NCI-H146 treated with DMSO at 0.1 percent for 48 hours (cell line): ENCODE data around the gene WDR49.
"Not testable (repeated sequence)": the region's sequence is repeated elsewhere in the genome, so short reads cannot be mapped to it uniquely, and the experiment has no call there.

Source experiments
- DNase-seq: peaks from one replicate; lab custom pipeline; 2025; ENCODE audit not compliant: unreplicated experiment; lab: John Stamatoyannopoulos, UW

Gene WDR49

DNA sequence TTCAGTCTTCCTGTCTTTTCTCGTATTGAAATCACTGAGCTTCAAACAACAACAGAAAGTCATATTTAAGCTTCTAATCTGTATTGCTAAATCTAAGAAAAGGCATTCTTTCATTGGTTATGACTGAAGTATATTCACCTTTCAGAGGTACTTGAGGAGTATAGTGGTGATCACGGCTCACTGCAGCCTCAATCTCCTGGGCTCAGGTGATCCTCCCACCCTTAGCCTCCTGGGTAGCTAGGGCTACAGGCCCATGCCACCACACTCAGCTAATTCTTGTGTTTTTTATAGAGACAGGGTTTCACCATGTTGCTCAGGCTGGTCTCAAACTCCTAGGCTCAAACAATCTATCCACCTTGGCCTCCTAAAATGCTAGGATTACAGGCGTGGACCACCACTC lies 38.7 kb downstream of the WDR49 start:
- DNase-seq = no peak

DNA sequence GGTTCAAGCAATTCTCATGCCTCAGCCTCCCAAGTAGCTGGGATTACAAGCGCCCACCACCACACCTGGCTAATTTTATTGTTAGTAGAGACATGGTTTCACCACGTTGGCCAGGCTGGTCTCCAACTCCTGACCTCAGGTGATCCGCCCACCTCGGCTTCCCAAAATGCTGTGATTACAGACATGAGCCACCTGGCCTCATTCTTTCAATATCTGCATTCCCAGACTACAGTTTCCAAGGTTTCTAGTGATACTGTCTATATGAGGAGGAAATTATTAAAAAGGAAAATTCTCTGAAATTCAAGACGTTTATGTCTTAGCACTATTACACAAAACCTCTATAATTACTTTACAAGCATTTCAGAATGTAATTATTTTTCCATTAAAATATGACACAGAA lies 39.5 kb downstream of the WDR49 start:
- DNase-seq = not testable (repeated sequence)

DNA sequence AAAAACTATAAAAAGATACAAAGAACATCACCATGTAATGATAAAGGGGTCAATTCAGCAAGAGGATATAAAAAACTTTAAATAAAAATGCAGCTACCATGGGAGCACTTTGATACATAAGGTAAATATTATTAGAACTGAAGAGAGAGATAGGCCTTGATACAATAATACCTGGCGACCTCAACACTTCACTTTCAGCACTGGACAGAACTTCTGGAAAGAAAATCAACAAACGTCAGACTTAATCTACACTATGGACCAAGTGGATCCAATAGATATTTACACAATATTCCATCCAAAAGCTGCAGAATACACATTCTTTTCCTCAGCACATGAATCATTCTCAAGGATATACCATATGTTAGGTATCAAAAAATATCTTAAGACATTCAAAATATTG lies 42.0 kb downstream of the WDR49 start:
- DNase-seq = no peak

DNA sequence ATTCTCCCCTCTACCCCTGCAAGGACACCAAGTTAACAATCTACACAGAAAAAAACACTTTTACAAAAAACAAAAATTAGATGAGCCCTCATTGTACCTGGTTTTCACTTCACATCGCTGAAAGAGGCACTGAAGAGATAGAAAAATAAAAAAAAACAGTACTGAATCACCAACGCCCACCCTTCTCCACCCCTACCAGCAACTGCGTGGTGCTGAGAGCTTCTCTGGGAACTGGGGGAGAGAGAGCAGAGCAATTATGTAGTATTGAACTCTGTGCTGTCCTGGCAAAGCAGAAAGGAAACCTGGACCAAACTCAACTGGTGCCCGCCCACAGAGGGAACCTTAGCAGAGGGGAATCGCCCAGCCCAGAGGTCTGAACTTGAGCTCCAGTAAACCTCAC lies 44.6 kb downstream of the WDR49 start:
- DNase-seq = no peak

DNA sequence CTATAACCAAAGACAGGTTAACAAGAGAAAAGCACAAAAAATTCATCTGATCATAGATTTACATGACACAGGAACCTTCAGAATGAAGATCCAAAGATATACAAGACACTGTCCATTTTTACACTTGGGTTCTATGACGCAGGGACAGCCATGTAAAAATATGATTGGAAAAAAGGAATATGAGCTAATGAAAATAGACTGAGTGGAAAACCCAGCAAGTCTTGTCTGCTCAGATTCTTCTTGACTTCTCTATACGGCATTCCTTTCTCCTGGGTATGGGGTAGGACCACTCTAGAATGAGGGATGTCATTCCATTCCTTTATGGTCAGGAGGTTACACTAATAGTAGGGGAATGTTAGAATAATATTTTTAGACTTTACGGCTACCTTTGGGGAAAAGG lies 46.9 kb downstream of the WDR49 start:
- no peak for DNase-seq

DNA sequence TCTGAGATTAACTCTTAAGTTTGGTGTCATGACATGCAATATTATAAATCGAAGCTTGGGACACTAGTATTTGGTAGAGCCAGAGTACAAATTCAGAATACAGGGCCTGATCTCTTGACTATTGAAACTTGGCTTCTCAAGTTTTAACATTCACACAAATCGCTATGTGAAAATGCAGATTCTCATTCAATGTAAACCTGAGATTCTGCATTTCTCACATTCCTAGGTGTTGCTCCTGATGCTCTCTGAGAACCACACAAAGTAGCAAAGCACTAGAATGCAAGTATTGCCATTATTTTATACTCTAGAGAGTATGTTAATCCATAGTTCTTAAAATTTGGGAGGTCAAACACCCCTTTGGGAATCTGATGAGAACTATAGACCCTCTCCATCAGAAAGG lies 47.9 kb downstream of the WDR49 start:
- DNase-seq = no peak

DNA sequence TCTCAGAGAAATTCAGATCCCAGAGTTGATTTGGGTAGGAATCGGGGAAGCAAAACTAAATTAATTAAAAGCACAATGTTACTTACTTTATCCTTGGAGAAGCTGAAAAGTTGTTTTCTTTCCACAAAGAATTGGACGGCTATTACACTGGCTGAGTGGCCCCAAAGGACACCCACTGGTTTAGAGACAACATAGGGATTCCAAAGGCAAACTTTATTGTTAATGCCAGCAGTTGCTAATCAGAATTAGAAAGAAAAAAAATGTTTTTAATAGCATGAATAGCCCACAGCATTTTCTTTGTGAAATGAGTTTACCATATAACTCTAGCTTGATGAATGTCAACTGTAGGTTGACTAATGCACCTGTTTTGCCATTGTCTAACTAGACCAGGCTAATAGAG lies 51.7 kb downstream of the WDR49 start:
- DNase-seq = no peak

DNA sequence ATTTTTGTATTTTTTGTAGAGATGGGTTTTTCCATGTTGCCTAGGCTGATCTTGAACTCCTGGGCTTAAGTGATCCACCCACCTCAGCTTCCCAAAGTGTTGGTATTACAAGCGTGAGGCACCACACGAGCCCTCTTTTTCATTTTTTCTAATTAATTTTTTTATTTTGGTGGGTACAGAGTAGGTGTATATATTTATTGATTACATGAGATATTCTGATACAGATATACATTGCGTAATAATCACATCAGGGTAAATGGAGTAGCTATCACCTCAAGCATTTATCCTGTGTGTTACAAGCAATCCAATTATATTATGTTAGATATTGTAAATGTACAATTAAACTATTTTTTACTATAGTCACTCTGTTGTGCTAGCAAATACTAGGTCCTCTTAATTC lies 66.1 kb downstream of the WDR49 start:
- DNase-seq = no peak

DNA sequence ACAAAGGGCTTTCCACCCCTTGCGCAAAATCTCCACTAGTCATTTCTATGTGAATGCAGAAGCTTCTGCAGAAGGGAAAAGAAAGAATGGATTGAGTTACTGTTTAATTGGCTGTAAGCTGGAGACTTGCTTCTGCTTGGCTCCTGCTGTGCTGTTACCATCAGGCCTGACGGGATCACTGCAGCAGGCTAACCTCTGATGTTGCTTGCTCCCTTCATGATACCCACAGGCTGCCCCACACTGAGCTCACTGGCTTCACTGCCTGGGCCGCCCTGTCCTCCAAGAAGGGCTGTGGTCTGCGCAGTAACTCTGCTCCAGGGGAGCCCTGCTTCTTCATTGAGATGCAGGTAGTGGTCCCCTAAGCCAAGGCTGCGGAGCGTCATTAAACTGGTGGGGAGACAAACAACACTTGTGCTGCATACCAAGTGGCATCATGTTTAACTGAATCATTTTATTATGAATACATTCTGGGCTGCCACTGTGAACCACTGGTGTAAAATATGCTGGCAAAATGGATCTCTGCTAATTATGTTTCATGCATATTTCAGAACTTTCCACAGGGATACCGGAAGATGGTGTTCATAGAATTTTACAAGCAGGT lies 78.6 kb downstream of the WDR49 start:
- DNase-seq = no peak

DNA sequence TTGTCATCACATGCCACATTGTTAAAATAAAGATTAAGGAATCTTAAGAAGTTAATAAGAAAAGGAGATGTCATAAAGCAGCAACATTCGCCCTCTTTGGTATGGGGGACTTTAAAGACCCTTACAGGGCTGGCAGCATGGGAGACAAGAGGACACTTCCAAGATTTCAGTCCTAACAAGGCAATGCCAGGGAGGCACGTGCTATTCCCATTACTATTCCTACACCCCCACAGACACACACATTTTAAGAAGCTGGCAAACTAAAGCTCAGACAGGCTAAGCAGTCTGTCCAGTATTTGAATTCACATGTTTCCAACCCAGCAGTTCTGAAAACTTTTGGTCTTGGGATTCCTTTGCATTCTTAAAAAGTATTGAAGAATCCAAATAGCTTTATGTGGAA lies 80.8 kb downstream of the WDR49 start:
- DNase-seq = no peak

DNA sequence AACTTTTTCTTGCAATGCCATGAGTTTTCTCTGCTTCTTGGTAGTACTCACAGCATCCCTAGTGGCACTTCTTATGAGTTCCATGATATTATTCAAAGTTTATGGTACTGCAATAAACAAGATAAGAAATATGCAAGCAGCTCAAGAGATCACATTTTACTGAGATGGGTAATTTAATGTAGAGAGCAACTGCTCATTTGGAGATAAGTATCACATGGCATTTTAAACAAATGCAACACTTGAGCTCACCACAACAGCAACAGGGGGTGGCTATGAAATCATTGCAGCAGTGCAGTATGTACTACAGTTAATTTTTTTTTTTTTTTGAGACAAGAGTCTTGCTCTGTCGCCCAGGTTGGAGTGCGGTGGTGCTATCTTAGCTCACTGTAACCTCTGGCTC lies 85.1 kb downstream of the WDR49 start:
- DNase-seq = no peak

DNA sequence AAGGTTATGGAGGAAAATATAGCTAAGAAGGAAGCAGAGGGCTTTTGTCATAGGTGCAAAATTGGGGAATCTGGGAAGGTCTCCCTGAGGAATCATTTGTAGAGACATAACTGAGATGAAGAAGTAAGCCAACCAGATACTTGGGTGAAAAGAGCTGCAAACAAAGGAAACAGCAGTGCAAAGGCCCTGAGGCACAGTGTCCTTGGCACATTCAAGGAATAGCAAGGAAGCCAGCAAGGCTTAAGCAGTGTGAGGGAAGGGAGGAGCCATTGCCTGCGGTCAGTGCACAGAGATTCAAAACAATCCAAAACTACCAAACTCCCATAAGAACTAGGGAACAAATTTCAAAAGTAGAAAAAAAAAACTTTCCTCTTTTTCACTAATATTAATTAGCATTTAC lies 88.3 kb downstream of the WDR49 start:
- DNase-seq = no peak

DNA sequence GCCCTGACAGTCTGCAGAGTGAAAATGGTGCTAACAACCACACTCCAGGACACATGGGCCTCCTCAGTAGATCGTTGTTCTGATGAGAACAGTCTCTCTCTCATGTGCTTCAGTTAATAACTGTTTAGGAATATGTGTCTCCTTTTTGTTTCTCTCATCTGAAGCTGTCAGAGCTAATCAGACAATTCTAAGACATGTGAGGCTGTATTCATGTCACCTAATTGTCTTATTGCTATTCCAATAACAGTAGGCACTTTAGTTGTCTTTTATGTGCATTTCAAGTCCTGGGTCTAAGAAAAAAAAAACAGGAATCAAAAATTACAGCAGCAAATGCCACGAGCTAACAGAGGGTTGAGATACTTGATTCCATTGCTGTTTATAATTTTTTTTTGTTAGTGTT lies 89.1 kb downstream of the WDR49 start:
- no peak for DNase-seq

DNA sequence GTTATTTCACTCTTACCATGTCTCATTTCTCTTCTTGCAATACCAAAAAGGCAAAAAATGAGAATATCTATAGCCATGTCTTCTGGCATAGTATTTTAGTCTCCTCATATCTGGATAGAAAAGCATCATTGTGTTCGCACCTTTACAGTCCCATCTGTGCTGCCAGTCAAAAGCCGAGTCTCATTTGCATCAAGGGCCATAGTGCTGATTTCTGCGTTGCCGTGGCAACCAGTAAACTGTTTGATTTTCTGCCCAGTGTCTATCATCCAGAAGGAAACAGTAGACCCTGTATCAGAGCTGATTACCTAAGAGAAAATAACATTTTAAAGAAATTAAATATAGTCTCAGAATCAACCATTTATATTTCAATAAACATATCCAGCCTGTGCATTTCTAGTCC lies 93.8 kb downstream of the WDR49 start:
- DNase-seq = no peak

DNA sequence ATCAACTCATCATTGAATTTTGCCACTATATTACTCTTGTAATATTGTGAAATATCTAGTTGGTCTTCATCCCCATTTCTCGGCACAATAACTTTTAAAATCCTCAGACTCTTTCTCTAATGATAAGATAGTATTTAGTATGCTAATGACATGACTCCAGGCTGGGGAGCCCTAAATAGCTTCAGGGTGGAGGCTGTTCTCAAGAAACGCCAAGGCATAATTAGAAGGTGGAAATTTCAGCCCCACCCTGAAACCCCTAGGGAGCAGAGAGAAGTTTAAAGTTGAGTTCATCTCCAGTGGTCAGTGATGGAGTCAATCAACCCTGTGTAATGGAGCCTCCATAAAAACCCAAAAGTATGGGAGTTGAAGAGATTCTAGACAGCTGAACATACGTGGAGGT lies 98.8 kb downstream of the WDR49 start:
- no peak for DNase-seq

DNA sequence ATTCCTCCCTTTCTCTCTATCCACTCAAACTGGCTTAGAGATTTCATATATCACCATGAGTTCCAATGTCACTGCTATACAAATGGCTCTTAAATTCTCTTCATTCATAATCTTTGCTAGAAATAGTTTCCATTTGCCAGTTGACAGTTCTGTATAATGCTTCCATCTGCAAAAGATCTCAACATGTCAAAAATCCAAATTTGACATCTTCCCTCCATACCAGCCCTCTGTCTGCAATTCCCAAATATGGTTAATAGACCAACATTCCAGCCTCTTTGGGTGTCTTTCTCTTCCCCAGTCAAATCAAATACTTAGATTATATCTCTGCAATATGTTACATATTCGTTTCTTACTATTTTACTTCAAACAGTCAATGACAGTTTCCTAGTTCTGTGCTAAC lies 115.7 kb downstream of the WDR49 start:
- DNase-seq = no peak

DNA sequence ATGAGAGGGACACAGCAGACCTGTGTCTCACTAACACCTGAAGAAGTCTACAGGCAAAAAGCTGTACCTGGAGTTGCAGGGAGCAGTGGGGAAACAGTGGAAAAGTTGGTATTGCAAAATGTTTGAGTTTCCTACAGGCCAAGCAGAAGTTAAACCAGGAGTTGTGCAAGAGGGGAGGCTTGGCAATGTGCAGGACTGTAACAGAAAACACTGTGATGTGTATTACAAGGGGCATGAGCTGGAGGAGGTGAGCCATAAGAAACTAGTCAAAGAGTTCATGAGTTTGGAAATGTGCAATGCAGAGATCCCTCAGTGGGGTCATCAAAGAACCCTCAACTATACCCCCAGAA lies 132.8 kb downstream of the WDR49 start:
- no peak for DNase-seq

DNA sequence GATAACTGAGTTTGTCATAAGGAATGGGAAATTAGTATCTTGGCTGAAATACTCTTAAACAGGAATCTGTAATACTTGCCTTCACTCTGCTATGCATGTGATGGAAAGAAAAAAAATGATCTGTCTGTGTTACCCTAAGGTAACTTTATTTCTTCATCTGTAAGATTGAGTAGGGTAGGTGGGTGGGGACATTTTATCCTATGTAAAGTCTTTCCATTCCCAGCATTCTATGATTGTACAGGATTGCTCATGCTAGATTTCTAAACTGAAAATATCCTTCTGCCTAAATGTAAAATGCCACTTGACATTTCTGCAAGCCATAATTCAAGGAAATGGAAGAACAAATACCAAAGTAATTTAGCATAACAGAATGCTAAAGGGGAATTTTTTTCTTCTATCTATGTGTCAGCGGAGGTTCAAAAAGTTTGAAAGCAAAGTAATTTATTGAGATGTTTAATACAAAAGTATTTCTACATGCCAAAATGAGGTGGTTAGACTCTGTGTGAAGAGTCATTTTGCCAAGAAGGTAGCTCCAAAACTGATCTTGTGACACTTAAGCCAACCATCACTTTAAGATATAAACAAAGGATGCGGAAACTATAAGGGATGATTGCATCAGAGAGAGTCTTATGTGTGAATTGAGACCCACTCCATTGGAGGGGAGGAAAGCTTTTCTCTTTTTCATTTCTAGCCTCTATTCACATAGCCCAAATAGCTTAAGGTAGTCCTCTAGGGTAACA lies 133.3 kb downstream of the WDR49 start:
- no peak for DNase-seq

DNA sequence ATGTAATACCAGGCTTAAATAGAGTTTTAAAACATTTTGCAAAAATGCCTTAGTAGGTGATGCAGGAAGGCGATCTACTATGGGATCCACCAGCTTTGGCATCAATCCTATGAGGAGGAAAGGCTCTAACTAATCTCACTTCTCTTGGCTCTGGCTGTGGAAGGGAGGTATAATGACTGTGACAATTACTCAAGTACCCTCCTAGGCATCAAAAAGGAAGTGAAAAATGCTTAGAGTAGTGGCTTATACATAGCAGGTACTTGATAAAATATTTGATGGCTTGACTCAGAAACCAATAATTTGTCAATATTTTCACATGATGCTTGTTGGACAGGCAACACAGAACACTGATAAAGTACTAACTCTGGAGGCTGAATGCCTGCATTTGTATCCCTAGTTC lies 145.8 kb downstream of the WDR49 start:
- no peak for DNase-seq

DNA sequence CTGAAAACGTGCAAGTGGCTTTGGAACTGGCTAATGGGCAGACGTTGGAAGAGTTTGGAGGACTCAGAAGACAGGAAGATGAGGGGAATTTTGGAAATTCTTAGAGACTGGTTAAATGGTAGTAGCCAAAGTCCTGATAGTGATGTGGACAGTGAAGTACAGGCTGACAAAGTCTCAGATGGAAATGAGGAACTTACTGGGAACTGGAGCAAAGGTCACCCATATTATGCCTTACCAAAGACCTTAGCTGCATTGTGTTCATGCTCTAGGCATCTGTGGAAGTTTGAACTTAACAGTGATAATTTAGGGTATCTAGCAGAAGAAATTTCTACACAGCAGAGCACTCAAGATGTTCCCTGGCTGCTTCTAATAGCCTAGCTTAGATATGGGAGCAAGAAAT lies 151.3 kb downstream of the WDR49 start:
- no peak for DNase-seq

DNA sequence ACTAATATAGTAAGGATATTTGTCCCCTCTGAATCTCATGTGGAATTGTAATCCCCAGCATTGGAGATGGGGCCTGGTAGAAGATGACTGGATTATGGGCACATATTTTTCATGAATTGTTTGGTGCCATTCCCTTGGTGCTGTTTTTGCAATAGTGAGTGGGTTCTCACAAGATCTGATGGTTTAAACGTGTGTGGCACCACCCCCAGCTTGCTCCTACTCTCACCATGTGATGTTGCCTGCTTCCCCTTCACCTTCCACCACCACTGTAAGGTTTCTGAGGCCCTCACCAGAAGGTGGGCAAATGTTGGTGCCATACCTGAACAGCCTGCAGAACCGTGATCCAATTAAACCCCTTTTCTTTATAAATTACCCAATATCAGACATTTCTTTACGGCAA lies 151.8 kb downstream of the WDR49 start:
- no peak for DNase-seq

DNA sequence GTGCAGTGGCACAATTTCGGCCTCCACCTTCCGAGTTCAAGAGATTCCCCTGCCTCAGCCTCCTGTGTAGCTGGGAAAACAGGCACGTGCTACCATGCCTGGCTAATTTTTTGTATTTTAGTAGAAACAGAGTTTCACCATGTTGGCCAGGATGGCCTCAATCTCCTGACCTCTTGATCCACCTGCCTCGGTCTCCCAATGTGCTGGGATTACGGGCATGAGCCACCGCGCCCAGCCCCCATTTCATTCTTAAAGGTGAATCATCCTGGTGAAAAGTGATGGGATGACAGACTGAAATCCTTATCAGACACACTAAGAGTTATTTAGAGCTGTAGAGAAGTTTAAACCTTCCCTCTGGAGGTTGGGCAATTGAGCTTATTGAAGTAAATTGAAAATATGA lies 155.8 kb downstream of the WDR49 start:
- DNase-seq = no peak

DNA sequence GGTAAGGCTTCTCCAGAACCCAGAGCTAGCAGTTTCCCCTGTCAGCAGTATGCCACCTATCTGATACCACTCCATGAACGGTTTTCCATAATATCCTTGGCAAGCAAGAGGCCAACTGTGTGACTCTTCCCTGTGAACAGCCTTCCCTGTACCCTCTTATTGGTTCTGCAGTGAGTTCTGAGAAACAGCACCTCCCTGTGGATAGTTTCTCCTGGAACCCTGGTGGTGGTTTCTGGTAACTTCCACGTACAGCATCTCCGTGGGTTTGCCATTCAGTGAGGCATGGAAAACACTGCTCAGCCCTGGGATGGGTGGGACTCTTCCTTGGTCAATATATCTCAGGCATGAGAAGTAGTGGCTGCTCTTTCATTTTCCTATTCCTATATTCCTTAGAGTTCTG lies 160.5 kb downstream of the WDR49 start:
- no peak for DNase-seq
